Nephron progenitor cell (in vitro differentiated cells): ENCODE measurements around the gene TMEM156.

Experiments used
- DNase-seq: peaks from one replicate; pipeline ENCODE4 v3.0.0; 2021
- H3K27ac Mint-ChIP-seq: 2 replicates; pipeline ENCODE4 v1.8.0; 2021; ENCODE audit warnings: mild to moderate bottlenecking, moderate library complexity, mixed read lengths
- H3K27me3 Mint-ChIP-seq: 2 replicates; pipeline ENCODE4 v1.8.0; 2021; ENCODE audit warnings: mild to moderate bottlenecking, low read depth, mixed read lengths; ENCODE audit not compliant: poor library complexity
- H3K36me3 Mint-ChIP-seq: 2 replicates; pipeline ENCODE4 v1.8.0; 2021; ENCODE audit warnings: low read depth, mixed read lengths
- H3K4me1 Mint-ChIP-seq: 2 replicates; pipeline ENCODE4 v1.8.0; 2021; ENCODE audit warnings: mixed read lengths
- H3K4me3 Mint-ChIP-seq: 2 replicates; pipeline ENCODE4 v1.8.0; 2021; ENCODE audit warnings: mild to moderate bottlenecking, moderate library complexity, mixed read lengths
- H3K9me3 Mint-ChIP-seq: 2 replicates; pipeline ENCODE4 v1.8.0; 2021; ENCODE audit warnings: mild to moderate bottlenecking, moderate library complexity, mixed read lengths
- TF ChIP-seq, protein P1 (sequence below): fragments of 200-600 bp; sonication (generic); IDR thresholded peaks from 2 replicates; pipeline ENCODE4 v1.5.0; 2021; ENCODE audit warnings: antibody characterized with exemption

The TMEM156 gene, protein sequence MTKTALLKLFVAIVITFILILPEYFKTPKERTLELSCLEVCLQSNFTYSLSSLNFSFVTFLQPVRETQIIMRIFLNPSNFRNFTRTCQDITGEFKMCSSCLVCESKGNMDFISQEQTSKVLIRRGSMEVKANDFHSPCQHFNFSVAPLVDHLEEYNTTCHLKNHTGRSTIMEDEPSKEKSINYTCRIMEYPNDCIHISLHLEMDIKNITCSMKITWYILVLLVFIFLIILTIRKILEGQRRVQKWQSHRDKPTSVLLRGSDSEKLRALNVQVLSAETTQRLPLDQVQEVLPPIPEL

DNA sequence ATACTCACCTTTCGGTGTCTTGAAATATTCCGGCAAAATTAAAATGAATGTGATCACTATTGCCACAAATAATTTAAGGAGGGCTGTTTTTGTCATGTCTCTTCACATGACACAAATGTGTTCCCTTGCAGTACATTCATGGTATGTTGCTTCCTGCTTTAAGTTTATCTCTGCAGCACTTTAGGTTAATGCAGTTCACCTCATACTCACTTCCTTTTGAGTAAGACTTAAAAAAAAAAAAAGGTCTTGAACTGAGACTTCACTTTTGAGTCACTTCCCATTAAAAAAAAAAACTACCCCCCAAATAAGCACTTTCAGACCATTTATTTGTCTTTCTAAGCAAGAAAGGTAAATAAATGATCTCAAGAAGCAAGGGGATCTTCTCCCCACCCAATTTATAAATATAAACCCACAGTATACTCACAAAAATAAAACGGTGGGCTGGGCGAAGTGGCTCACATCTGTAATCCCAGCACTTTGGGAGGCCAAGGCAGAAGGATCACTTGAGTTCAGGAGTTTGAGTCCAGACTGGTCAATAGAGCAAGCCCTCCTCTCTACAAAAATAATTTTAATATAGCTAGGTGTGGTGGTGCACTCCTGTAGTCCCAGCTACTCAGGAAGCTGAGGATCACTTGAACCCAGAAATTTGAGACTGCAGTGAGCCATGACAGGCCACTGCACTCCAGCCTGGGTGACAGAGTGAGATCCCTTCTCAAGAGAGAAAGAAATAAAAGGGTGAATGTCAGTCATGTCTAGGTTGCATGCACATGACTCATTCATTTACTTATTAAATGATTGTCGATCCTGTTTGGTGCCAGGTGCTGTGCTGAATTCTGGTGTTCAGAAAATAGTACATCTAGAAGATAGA lies at the start of gene TMEM156:
TSS of gene TMEM156 (minus strand) at position 192 of the 868 bp plus-strand sequence. CDS start at position 96, 96 bp downstream.
- Mint-ChIP-seq H3K4me3 (no peak within 1 kb of the TSS), H3K36me3 (no peaks in the 10 kb centered on the region), H3K27me3 (no peaks in the 10 kb centered on the region), H3K27ac (peak within 1 kb of the TSS; percentile 32), H3K9me3 (no peaks in the 10 kb centered on the region), H3K4me1 (peaks cover 7% of the 10 kb centered on the region)
- DNase-seq, result no peak
- TF ChIP-seq, protein P1, sequence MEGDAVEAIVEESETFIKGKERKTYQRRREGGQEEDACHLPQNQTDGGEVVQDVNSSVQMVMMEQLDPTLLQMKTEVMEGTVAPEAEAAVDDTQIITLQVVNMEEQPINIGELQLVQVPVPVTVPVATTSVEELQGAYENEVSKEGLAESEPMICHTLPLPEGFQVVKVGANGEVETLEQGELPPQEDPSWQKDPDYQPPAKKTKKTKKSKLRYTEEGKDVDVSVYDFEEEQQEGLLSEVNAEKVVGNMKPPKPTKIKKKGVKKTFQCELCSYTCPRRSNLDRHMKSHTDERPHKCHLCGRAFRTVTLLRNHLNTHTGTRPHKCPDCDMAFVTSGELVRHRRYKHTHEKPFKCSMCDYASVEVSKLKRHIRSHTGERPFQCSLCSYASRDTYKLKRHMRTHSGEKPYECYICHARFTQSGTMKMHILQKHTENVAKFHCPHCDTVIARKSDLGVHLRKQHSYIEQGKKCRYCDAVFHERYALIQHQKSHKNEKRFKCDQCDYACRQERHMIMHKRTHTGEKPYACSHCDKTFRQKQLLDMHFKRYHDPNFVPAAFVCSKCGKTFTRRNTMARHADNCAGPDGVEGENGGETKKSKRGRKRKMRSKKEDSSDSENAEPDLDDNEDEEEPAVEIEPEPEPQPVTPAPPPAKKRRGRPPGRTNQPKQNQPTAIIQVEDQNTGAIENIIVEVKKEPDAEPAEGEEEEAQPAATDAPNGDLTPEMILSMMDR, result no peak

DNA sequence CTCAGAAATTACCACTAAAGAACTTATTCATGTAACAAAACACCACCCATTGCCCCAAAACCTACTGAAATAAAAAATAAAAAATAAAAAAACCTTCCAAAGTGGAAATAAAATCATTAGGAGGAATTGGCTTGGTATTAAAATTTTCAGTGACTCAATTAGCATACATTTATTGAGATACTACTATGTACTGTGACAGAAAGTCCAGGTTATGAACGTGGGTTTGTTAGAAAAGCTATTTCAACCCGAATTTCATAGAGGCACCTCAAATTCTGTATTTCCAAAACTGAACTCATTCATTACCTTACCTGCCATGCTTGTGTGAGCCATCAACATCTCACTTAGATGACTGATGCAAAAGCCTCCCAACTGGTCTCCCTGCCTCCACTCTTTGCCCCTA lies 46.6 kb upstream of the TMEM156 start:
- Mint-ChIP-seq H3K9me3 (no peaks in the 10 kb centered on the region), H3K4me1 (no peaks in the 10 kb centered on the region), H3K27me3 (no peaks in the 10 kb centered on the region), H3K36me3 (peaks cover 47% of the 10 kb centered on the region), H3K4me3 (no peak overlapping the region), H3K27ac (no peak overlapping the region)
- TF ChIP-seq, protein P1, result no peak
- no peak for DNase-seq

DNA sequence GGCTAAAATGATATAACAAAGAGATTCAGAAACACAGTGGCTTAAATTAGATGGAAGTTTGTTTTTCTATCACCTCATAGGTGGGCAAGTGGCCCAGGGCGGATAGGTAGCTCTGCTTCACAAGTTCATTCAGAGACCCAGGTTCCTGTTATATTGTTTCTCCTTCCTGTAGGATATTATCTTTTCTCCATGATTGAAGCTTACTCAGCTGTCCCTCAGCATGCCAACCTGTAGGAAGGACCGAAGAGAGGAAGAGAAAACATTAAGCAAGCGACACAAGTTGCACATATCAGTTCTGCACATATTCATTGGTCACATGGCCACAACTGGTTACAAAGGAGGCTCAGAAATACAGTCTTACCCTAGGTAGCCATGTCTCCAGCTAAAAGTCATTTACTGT lies 36.7 kb upstream of the TMEM156 start:
- no peaks in the 10 kb centered on the region for H3K36me3 Mint-ChIP-seq
- H3K27ac Mint-ChIP-seq, result no peak overlapping the region
- no peak overlapping the region for H3K4me3 Mint-ChIP-seq
- peaks cover 9% of the 10 kb centered on the region for H3K4me1 Mint-ChIP-seq
- TF ChIP-seq, protein P1, result no peak
- H3K9me3 Mint-ChIP-seq, result no peaks in the 10 kb centered on the region
- H3K27me3 Mint-ChIP-seq, result peaks cover 2% of the 10 kb centered on the region
- no peak for DNase-seq

DNA sequence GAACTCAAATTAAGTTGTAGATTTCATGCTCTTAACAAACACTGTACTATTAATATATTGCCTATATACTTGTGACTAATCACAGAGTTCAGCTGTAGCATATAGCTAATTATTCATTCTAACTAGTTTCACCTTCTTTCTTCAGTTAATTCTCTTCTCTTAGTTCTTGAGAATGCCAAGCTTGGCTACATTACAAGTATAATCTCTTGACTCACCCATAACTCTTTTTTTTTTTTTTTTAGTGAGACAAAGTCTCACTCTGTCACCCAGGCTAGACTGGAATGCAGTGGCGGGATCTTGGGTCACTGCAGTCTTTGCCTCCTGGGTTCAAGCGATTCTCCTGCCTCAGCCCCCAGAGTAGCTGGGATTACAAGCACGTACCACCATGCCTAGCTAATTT lies 35.2 kb upstream of the TMEM156 start:
- H3K4me3 Mint-ChIP-seq, result no peak overlapping the region
- no peaks in the 10 kb centered on the region for H3K36me3 Mint-ChIP-seq
- peaks cover 13% of the 10 kb centered on the region for H3K4me1 Mint-ChIP-seq
- no peaks in the 10 kb centered on the region for H3K27me3 Mint-ChIP-seq
- no peak for DNase-seq
- no peak overlapping the region for H3K27ac Mint-ChIP-seq
- H3K9me3 Mint-ChIP-seq, result no peaks in the 10 kb centered on the region
- TF ChIP-seq, protein P1, result no peak

DNA sequence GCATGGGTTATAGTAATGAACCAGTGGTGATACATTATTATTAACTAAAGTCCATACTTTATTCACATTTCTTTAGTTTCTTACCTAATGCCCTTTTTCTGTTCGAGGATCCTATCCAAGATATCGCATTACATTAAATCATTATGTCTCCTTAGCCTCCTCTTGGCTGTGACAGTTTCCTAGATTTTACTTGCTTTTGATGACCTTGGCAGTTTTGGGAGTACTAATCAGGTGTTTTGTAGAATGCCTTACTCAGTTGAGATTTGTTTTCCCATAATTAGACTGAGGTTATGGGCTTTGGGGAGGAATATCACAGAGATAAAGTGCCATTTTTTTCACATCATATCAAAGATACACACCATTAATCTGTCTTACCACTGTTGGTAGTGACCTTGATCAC lies 34.8 kb upstream of the TMEM156 start:
- H3K4me1 Mint-ChIP-seq, result peaks cover 17% of the 10 kb centered on the region
- no peak for DNase-seq
- no peaks in the 10 kb centered on the region for H3K9me3 Mint-ChIP-seq
- H3K27me3 Mint-ChIP-seq, result no peaks in the 10 kb centered on the region
- H3K4me3 Mint-ChIP-seq, result no peak overlapping the region
- TF ChIP-seq, protein P1, result no peak
- H3K36me3 Mint-ChIP-seq, result no peaks in the 10 kb centered on the region
- no peak overlapping the region for H3K27ac Mint-ChIP-seq
